Measurements from ENCODE around the gene BRCA2. TPM values are rescaled to one million over a fixed set of nuclear protein-coding genes. Genes with fewer than 3 reads are reported as not detected.

BRCA2 gene
- total and polyA plus RNA-seq, 2 donors = 0.19 to 16.0 TPM

DNA sequence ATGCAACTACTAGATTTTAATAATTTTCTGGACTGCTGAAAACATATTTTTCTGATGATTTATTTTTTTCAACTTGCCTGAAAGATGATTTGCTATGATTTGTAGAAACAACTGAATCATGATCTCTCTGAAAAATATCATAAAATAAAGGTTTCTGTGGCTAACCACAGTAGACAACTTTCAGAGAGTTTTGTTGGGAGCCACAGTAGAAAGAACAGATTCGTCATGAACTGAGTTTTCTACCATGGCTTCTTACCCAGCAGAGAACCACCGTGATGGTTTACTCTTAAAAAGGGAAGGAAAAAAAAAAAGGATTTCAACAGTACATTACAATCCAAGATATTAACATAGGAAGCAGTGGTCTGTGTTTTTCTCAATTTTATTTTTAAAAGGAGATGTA, 18.1 kb upstream of the BRCA2 start:
- no peak for DNase-seq (ENCODE audit: extremely low spot score)
- WGBS = 76% methylated on average over 2 of the region's 2 CpGs
- Histone ChIP-seq H3K36me3 (ENCODE audit: insufficient read depth) (no peaks in the 10 kb centered on the region), H3K4me3 (ENCODE audit: low read depth, low read length) (no peak overlapping the region), H3K27ac (ENCODE audit: low read depth) (no peak overlapping the region), H3K4me1 (ENCODE audit: insufficient read depth) (no peaks in the 10 kb centered on the region)

DNA sequence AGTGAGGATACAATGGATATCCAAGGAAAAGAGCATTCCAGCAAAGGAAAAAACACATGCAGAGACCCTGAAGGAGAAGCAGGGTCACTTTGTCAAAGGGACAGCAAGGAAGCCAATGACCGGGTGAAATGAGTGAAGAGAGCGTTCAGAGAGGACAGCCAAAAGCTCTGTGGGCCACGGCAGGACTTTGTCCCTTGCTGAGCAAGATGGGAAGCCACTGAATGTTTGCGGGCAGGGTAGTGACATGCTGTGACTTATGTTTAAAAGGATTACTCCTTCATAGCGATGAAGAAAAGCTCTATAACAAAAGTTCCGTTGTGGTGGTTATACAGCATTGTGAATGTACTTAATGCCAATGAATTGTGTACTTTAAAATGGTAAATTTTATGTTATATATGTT, 16.6 kb upstream of the BRCA2 start:
- Histone ChIP-seq H3K4me3 (ENCODE audit: low read depth, low read length) (no peak overlapping the region), H3K36me3 (ENCODE audit: insufficient read depth) (no peaks in the 10 kb centered on the region), H3K4me1 (ENCODE audit: insufficient read depth) (no peaks in the 10 kb centered on the region), H3K27ac (ENCODE audit: low read depth) (no peak overlapping the region)
- no peak for DNase-seq (ENCODE audit: extremely low spot score)
- WGBS = 93% methylated on average over 6 of the region's 6 CpGs

DNA sequence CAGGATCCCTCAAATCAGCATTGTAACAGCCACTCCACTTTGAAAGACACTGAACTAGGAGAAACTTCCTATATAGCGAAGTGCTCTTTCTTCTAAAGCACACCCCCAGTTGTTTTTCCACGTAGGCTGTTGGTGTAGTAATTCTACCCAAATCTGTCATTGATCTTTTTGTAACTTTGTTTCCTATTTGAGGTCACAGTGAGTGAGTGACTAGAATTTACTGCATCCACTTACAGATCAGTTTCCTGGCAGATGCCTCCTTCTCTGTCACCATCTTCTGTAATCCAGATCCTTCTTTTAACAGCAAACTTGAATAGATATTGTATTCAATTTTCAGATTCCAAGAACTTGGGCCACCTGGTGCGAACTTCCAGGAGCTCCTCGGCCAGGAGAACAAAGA, 15.4 kb upstream of the BRCA2 start:
- no peak overlapping the region for H3K4me3 ChIP-seq (ENCODE audit: low read depth, low read length)
- no peaks in the 10 kb centered on the region for H3K4me1 ChIP-seq (ENCODE audit: insufficient read depth)
- no peaks in the 10 kb centered on the region for H3K36me3 ChIP-seq (ENCODE audit: insufficient read depth)
- WGBS = 77% methylated on average over 4 of the region's 4 CpGs
- no peak overlapping the region for H3K27ac ChIP-seq (ENCODE audit: low read depth)
- DNase-seq (ENCODE audit: extremely low spot score) = no peak

DNA sequence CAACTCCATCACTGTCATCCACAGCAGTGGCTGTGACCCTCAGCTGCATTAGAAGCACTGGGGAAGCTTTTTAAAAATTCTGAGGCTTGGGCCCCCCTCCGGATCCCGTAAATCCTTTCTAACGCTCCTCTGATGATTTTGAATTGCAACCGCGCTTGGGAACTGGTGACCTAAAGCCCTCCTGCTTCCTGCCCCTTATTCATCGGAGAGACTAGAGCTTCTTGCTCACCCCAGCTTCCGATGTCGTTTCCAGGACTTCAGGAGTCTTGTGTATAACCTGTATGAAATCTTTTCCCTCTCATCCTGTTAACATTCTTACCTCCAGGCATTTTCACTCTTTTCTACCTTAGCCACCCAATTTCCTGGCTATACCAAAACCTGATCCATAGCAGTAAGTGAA, 14.9 kb upstream of the BRCA2 start:
- H3K4me1 ChIP-seq (ENCODE audit: insufficient read depth) = no peaks in the 10 kb centered on the region
- 62% methylated on average over 8 of the region's 8 CpGs for WGBS
- H3K4me3 ChIP-seq (ENCODE audit: low read depth, low read length) = no peak overlapping the region
- no peak overlapping the region for H3K27ac ChIP-seq (ENCODE audit: low read depth)
- H3K36me3 ChIP-seq (ENCODE audit: insufficient read depth) = no peaks in the 10 kb centered on the region
- DNase-seq (ENCODE audit: extremely low spot score) = no peak

DNA sequence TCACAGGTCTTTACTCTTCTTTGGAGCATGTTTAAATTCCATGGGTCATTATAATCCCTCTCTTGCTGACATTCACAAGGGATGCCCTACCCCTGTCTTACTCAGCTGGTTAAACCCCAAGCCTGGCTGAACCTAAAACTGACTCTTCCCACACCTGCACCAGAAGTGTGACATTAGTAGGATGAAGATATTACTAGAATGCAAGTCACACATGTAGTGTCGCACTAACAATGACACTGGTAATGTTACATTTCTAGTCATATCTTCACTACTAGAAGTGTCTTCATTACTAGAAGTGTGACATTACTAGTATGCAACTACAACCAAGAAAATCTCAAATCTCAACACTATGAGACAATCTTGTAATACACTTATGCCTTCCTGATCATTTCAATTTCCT, 14.4 kb upstream of the BRCA2 start:
- Histone ChIP-seq H3K27ac (ENCODE audit: low read depth) (no peak overlapping the region), H3K4me1 (ENCODE audit: insufficient read depth) (no peaks in the 10 kb centered on the region), H3K4me3 (ENCODE audit: low read depth, low read length) (no peak overlapping the region), H3K36me3 (ENCODE audit: insufficient read depth) (no peaks in the 10 kb centered on the region)
- DNase-seq (ENCODE audit: extremely low spot score) = no peak
- 99% methylated on average over 1 of the region's 1 CpG for WGBS

DNA sequence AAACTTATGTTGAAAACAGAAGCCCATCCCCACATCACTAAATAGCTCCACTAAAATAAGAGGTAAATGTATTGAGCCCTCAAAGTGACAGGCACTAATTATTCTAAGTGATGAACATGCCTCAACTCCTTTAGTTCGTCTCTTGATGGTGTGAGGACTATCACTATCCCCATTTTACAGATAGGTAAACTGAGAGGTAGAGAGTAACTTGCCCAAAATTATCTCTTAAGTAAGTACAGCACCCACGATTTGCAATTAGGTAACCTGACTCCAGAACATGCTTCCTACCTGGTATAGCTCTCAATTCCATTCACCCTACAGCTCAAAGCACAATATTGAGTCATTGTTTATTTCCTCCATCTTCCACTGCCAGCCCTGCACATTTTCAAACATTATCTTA, 12.8 kb upstream of the BRCA2 start:
- Histone ChIP-seq H3K27ac (ENCODE audit: low read depth) (no peak overlapping the region), H3K4me3 (ENCODE audit: low read depth, low read length) (no peak overlapping the region), H3K36me3 (ENCODE audit: insufficient read depth) (no peaks in the 10 kb centered on the region), H3K4me1 (ENCODE audit: insufficient read depth) (no peaks in the 10 kb centered on the region)
- DNase-seq (ENCODE audit: extremely low spot score) = no peak
- 86% methylated on average over 2 of the region's 2 CpGs for WGBS

DNA sequence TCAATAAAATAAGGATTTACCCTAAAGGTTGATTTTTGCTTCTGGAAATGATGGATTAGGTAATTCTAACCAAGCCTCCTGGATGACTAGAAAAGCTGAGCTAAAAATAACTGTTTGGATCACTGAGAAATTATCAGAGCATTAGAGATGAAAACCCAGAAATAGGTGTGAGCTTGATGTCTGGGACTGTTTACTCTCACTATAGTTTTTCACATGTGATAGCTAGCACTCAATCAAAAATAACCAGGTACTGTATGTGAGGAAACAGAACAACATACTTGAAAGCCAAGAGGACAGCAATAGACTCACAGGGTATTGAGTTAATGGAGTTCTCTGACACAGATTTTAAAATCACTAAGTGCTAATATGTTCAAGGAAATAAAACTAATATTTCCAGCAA, 9.7 kb upstream of the BRCA2 start:
- no peaks in the 10 kb centered on the region for H3K4me1 ChIP-seq (ENCODE audit: insufficient read depth)
- H3K4me3 ChIP-seq (ENCODE audit: low read depth, low read length) = no peak overlapping the region
- H3K27ac ChIP-seq (ENCODE audit: low read depth) = no peak overlapping the region
- H3K36me3 ChIP-seq (ENCODE audit: insufficient read depth) = no peaks in the 10 kb centered on the region
- no peak for DNase-seq (ENCODE audit: extremely low spot score)

DNA sequence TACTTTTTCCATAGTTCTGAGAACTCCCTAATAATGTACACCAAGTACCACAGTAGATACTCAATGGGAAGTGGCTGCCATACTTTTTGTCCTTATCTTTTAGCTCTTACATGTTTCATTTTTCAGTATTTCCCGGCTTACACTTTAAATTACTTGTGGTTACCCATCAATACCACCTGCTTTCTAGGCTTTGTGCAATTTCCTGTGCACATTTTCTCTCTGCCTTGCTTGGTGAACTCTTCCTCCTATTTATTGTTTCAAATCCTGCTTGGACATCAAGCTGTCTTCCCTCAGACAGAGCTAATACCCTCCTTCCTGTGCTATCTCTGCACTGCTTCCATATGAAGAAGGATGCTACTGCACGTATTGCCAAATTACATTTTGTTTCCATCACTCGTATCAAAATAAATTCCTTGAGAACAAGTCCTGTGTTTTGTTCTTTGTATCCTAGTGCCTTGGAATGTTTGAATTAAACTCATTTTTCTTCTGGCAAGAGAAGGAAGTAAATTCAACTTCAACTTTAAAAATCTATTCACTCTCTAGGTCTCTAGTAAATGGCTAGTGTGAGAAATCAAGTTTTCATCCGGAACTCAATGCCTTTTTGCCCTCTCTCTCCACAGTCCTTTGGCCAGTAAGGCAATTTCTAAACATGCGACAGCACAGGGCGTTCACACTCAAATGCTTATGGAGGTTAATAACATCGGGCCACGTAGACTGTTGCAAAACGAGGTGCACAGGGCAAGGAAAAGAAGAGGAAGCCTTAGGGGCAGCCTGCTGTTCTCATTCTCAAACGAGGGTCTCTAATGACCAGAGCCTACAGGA, 5.8 kb upstream of the BRCA2 start:
- Histone ChIP-seq H3K27ac (ENCODE audit: low read depth) (no peak overlapping the region), H3K36me3 (ENCODE audit: insufficient read depth) (no peaks in the 10 kb centered on the region), H3K4me3 (ENCODE audit: low read depth, low read length) (no peak overlapping the region), H3K4me1 (ENCODE audit: insufficient read depth) (no peaks in the 10 kb centered on the region)
- no peak for DNase-seq (ENCODE audit: extremely low spot score)
- 18% methylated on average over 10 of the region's 10 CpGs for WGBS

DNA sequence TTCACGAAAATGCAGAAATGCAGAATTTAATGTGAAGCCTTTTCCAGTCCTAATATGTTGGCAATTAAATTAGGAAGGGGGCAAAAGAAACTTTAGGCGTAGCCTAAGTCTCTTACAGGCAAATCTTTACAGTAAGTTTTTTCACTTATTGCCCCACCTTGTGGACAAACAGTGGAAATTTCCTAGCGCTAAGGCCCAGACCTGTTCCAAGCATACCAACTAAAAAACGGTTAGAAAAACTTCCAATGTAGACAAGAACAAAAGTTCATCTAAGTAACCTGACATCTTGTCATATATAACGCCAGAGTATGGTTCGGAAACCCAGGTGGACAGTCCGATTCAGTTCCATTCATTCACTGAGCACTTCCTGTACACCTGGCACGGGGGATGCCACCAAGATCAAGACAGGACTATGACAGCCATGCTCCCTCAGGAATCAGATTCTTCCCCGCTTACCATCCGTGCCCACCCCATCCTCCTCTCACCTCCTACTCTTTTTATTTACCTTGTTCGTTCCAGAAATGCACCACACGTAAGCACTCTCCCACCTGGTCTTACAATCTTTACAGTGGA, 5.1 kb upstream of the BRCA2 start:
- peak; percentile 8 for DNase-seq (ENCODE audit: extremely low spot score)
- Histone ChIP-seq H3K4me3 (ENCODE audit: low read depth, low read length) (no peak overlapping the region), H3K36me3 (ENCODE audit: insufficient read depth) (no peaks in the 10 kb centered on the region), H3K4me1 (ENCODE audit: insufficient read depth) (no peaks in the 10 kb centered on the region), H3K27ac (ENCODE audit: low read depth) (no peak overlapping the region)
- 51% methylated on average over 12 of the region's 12 CpGs for WGBS

DNA sequence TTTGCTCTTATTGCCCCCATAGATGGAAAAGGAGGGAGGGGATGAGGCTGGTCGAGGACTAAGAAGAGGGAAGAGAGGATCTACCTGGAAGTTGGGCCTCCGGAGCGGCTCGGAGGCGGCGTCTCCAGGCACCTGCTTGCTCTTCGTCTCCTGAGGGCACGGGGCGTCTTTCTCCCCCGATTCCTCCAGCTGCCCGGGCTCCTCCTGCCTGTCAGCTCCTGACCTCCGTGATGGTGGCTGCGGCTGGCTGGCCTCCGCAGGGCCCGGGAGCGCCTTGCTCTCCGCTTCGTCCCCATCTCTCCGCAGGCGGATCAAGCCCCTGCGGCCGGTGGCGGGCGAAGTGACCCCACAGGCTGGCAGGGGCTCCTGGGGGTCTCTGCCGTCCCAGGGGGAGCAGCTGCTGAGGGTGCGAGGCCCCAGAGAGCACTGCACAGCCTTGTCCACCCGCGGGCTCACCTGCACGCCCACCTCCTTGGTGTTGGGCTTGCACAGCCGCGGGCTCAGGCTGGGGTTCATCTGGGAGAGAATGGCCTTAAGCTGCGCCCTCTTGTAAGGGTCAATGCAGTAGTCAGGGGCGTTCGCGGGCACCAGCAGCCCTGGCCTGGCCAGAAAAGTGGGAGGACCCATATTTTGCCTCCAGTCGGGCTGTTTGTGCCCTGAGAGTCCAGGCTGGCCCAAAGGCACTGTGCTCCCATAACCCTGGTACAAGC, 4.0 kb upstream of the BRCA2 start:
- no peak for DNase-seq (ENCODE audit: extremely low spot score)
- Histone ChIP-seq H3K4me3 (ENCODE audit: low read depth, low read length) (no peak overlapping the region), H3K4me1 (ENCODE audit: insufficient read depth) (no peaks in the 10 kb centered on the region), H3K27ac (ENCODE audit: low read depth) (no peak overlapping the region), H3K36me3 (ENCODE audit: insufficient read depth) (no peaks in the 10 kb centered on the region)
- WGBS = 92% methylated on average over 36 of the region's 36 CpGs

DNA sequence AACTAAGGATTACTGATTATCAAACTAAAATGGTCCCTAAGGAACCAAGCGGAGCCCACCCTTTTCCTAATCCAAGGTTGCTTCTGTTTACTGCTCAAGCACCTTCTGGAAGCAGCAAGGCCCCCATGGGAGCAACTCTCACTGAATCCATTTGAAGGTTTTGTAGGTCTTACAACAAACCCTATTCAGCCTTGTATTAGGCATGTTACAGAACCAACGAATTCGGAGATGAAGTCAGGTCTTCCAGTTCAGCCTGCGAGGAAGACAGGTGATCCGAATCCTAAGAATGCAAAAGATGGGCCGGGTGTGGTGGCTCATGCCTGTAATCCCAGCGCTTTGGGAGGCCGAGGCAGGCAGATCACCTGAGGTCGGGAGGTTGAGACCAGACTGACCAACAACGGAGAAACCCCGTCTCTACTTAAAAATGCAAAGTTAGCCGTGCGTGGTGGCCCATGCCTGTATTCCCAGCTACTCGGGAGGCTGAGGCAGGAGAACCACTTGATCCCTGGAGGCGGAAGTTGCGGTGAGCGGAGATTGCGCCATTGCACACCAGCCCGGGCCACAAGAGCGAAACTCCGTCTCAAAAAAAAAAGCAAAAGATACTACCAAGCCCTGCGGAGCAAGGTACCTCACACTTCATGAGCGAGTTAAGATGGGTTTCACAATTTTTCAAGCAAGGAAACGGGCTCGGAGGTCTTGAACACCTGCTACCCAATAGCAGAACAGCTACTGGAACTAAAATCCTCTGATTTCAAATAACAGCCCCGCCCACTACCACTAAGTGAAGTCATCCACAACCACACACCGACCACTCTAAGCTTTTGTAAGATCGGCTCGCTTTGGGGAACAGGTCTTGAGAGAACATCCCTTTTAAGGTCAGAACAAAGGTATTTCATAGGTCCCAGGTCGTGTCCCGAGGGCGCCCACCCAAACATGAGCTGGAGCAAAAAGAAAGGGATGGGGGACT, 754 bp upstream of the BRCA2 start:
- no peaks in the 10 kb centered on the region for H3K4me1 ChIP-seq (ENCODE audit: insufficient read depth)
- peak overlapping the region; percentile 95 for H3K27ac ChIP-seq (ENCODE audit: low read depth)
- DNase-seq (ENCODE audit: extremely low spot score) = peak; percentile 31
- 75% methylated on average over 32 of the region's 32 CpGs for WGBS
- H3K36me3 ChIP-seq (ENCODE audit: insufficient read depth) = no peaks in the 10 kb centered on the region
- peak overlapping the region; percentile 63 for H3K4me3 ChIP-seq (ENCODE audit: low read depth, low read length)

DNA sequence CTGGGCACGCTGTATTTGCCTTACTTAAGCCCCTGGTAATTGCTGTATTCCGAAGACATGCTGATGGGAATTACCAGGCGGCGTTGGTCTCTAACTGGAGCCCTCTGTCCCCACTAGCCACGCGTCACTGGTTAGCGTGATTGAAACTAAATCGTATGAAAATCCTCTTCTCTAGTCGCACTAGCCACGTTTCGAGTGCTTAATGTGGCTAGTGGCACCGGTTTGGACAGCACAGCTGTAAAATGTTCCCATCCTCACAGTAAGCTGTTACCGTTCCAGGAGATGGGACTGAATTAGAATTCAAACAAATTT, 676 bp downstream of the BRCA2 start:
- Histone ChIP-seq H3K4me3 (ENCODE audit: low read depth, low read length) (peak overlapping the region; percentile 63), H3K4me1 (ENCODE audit: insufficient read depth) (no peaks in the 10 kb centered on the region), H3K36me3 (ENCODE audit: insufficient read depth) (no peaks in the 10 kb centered on the region), H3K27ac (ENCODE audit: low read depth) (no peak overlapping the region)
- DNase-seq (ENCODE audit: extremely low spot score) = no peak
- WGBS = under 1% methylated on average over 13 of the region's 13 CpGs

DNA sequence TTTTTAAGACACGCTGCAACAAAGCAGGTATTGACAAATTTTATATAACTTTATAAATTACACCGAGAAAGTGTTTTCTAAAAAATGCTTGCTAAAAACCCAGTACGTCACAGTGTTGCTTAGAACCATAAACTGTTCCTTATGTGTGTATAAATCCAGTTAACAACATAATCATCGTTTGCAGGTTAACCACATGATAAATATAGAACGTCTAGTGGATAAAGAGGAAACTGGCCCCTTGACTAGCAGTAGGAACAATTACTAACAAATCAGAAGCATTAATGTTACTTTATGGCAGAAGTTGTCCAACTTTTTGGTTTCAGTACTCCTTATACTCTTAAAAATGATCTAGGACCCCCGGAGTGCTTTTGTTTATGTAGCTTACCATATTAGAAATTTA, 1.2 kb downstream of the BRCA2 start:
- 55% methylated on average over 6 of the region's 6 CpGs for WGBS
- peak overlapping the region; percentile 63 for H3K4me3 ChIP-seq (ENCODE audit: low read depth, low read length)
- no peak overlapping the region for H3K27ac ChIP-seq (ENCODE audit: low read depth)
- H3K4me1 ChIP-seq (ENCODE audit: insufficient read depth) = no peaks in the 10 kb centered on the region
- H3K36me3 ChIP-seq (ENCODE audit: insufficient read depth) = no peaks in the 10 kb centered on the region
- no peak for DNase-seq (ENCODE audit: extremely low spot score)

All from urinary bladder (tissue), 4 donors.